Mucosa of descending colon (tissue), 3 donors: Measurements from ENCODE around the gene ZNF292. TPM values are rescaled to one million over a fixed set of nuclear protein-coding genes. Genes with fewer than 3 reads are reported as not detected.
"Not testable (repeated sequence)": the region's sequence is repeated elsewhere in the genome, so short reads cannot be mapped to it uniquely, and the experiment has no call there.

Source experiments
- ATAC-seq: fragments of 200-7000 bp; cut with Tn5 transposase; one replicate; pipeline ENCODE4 v1.9.1; 2020; ENCODE audit warnings: mild to moderate bottlenecking, moderate library complexity
- DNase-seq, 3 donors: peaks; one replicate each; pipeline ENCODE4 v3.0.0-alpha.2; 2020
- H3K36me3 ChIP-seq: fragments of 200-600 bp; one replicate; pipeline ENCODE4 v1.8.0; 2021; ENCODE audit warnings: low read depth, mild to moderate bottlenecking
- H3K4me1 ChIP-seq: fragments of 200-600 bp; one replicate; pipeline ENCODE4 v1.8.0; 2021; ENCODE audit warnings: low read depth, mild to moderate bottlenecking
- H3K4me3 ChIP-seq: fragments of 200-600 bp; one replicate; pipeline ENCODE4 v1.8.0; 2021; ENCODE audit warnings: mild to moderate bottlenecking
- H3K9me3 ChIP-seq: fragments of 200-600 bp; one replicate; pipeline ENCODE4 v1.8.0; 2021; ENCODE audit warnings: mild to moderate bottlenecking
- intact Hi-C, 2 donors: fragments of 100-400 bp; cut with DNase I in 1 of 2; cut with micrococcal nuclease in 1 of 2; formaldehyde crosslinking; loops; one replicate each; pipeline versions ENCODE4 v1.11.0 to v1.11.1; 2022; cut with DNase I, micrococcal nuclease
- total RNA-seq, 3 donors: library from RNA; stranded (reverse); fragmentation: NEBNext Ultra II Directional in 2 of 3; extraction: Animal tissue kit (Norgen Biotek cat#: 25700) in 2 of 3; gene quantifications; one replicate each; pipeline versions ENCODE4 v1.2.1 to v1.2.4, GENCODE V29; 2021 to 2023
- TF ChIP-seq, protein P1 (sequence below): fragments of 200-600 bp; IDR thresholded peaks from one replicate; pipeline ENCODE4 v1.8.0; 2022; ENCODE audit warnings: antibody characterized with exemption, mild to moderate bottlenecking
- donor health status: DM: no; HTN: no; CAD: no; lungs with moderate emphysema.
- donor health status: DM: no; HTN: no; CAD: no.
- donor health status: DM: no; HTN: yes; CAD: no.

Gene ZNF292
- total RNA-seq, 3 donors from 2014 or later: 40.9 to 83.2 (median 44.4) TPM

DNA sequence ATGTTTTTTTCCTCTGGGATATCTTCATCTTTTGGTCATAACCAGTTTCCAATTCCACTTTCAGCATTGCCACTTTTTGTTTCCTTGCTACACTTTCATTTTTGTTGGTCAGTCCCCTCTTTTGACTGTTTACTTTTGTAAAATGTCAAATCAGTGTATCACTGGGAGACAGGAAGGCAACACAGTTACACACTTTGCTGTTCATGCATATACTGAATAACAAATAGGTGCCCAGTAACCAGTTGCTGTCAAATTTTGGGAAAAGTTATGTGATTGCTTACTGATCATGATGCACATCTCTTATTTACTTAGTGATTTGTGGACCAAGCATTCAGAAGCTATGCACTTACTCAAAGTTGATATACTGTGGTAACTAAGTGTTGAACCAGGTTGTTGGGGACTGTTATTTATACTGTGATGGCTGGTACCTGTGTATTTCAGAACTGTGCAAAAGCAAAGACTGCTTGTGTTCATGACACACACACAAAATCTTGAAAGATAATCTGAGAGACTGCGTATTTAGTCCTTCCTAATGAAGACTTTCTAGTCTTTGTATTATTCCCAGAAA is 41.0 kb downstream of the ZNF292 start:
- ATAC-seq: no peak
- H3K36me3 ChIP-seq: no peaks in the 10 kb centered on the region
- H3K4me1 ChIP-seq: no peaks in the 10 kb centered on the region
- intact Hi-C loops: no loop called here
- DNase-seq: no peak
- no peaks in the 10 kb centered on the region for H3K9me3 ChIP-seq
- H3K4me3 ChIP-seq: no peak overlapping the region
- TF ChIP-seq, protein P1, sequence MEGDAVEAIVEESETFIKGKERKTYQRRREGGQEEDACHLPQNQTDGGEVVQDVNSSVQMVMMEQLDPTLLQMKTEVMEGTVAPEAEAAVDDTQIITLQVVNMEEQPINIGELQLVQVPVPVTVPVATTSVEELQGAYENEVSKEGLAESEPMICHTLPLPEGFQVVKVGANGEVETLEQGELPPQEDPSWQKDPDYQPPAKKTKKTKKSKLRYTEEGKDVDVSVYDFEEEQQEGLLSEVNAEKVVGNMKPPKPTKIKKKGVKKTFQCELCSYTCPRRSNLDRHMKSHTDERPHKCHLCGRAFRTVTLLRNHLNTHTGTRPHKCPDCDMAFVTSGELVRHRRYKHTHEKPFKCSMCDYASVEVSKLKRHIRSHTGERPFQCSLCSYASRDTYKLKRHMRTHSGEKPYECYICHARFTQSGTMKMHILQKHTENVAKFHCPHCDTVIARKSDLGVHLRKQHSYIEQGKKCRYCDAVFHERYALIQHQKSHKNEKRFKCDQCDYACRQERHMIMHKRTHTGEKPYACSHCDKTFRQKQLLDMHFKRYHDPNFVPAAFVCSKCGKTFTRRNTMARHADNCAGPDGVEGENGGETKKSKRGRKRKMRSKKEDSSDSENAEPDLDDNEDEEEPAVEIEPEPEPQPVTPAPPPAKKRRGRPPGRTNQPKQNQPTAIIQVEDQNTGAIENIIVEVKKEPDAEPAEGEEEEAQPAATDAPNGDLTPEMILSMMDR: no peak

DNA sequence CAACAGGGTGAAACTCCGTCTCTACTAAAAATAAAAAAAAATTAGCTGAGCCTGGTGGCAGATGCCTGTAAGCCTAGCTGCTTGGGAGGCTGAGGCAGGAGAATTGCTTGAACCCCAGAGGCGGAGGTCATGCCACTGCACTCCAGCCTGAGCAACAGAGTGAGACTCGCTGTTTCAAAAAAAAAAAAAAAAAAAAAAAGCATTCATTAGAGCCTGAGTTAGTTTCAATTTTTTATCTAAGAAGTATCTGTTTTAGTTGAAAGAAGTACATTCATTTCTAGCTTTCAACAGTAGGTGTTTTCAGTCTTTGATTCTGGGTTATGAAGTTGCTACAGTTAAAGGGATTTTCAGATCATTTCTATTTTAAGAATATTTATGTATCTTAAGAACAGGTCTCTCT is 42.2 kb downstream of the ZNF292 start:
- Histone ChIP-seq H3K4me3 (no peak overlapping the region), H3K9me3 (no peaks in the 10 kb centered on the region), H3K36me3 (no peaks in the 10 kb centered on the region), H3K4me1 (no peaks in the 10 kb centered on the region)
- TF ChIP-seq, protein P1: no peak
- ATAC-seq (no peak), DNase-seq (no peak)
- intact Hi-C loops: no loop called here

DNA sequence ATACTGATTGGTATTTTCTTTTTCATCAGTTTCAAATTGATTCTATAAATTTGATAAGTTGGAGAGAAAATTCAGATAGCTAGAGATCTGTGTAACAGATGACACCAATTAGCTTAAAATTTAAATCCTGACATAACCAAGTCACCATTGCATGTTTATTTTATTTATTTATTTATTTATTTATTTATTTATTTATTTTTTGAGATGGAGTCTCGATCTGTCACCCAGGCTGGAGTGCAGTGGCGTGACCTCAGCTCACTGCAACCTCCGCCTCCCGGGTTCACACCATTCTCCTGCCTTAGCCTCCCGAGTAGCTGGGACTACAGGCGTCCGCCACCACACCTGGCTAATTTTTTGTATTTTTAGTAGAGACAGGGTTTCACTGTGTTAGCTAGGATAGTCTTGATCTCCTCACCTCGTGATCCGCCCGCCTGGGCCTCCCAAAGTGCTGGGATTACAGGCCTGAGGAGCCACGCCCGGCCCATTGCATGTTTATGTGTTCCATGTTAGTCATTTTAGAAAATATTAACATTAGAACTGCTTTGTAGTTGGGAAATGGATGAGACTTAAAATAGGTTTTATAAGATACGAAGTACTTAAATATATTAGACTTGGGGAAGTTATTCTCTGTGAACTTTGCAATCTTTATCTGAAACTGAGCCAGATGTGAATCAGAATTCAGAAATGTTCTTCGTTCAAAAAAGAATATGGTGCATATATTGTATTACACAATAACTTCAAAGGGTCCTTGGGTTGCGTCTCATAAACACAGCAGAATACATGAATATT is 42.9 kb downstream of the ZNF292 start:
- ATAC-seq, H3K36me3 ChIP-seq, DNase-seq, H3K4me1 ChIP-seq, H3K4me3 ChIP-seq, intact Hi-C loops, H3K9me3 ChIP-seq: not testable (repeated sequence)

DNA sequence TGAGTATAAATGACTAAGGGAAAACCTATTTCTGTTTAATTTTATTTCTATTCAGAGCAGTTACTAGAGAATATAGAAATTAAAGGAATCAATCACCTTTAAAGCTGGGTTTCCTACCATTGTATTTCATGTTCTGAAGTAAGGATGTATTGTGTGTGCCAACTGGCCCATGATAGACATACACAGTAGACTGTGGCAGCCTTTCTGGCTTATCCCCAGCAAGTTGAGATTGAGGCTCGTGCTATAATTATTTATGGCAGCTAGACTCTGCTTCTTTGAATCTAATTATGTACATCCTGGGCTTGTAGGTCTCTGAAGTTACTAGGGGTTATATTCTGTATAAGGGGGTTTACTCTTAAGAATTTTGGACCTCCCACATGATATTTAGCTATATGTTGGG is 44.4 kb downstream of the ZNF292 start:
- Histone ChIP-seq H3K9me3 (no peaks in the 10 kb centered on the region), H3K4me3 (no peak overlapping the region), H3K4me1 (no peaks in the 10 kb centered on the region), H3K36me3 (no peaks in the 10 kb centered on the region)
- DNase-seq (no peak), ATAC-seq (no peak)
- TF ChIP-seq, protein P1: no peak
- intact Hi-C loops: no loop called here

DNA sequence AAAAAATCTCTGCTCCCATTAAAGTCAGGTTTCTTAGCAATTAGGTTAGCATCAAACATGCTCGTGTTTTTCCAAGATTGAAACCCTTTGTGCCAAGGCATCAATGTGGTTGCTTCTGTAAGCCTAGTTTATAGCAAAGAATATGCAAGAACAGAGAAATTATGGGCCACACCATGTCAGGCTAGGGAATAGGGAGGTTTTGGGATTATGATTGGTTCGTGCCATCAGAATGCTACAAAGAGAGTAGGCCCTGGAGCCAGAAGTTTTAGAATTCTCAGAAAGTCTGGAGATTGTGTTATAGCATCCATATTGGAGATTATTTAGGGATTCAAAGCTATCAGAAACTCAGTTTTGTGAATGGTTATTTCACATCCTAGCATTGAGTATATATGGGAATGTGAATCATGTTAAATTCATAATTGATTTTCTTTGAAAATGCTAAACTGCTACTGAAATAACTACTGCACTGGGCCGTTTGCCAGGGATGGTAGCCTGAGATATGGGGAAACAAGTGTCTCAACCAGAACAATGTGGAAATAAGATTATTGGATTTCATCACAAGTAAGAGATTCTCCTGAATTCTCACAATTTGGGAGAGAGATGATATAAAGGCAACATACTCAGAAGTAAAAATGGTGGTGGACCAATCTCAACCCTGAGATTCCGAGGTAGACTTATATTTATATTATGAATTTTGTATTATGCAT is 45.3 kb downstream of the ZNF292 start:
- intact Hi-C loops: no loop called here
- H3K36me3 ChIP-seq: no peaks in the 10 kb centered on the region
- no peak for ATAC-seq
- H3K4me3 ChIP-seq: no peak overlapping the region
- no peaks in the 10 kb centered on the region for H3K9me3 ChIP-seq
- TF ChIP-seq, protein P1: no peak
- no peaks in the 10 kb centered on the region for H3K4me1 ChIP-seq
- DNase-seq: no peak

DNA sequence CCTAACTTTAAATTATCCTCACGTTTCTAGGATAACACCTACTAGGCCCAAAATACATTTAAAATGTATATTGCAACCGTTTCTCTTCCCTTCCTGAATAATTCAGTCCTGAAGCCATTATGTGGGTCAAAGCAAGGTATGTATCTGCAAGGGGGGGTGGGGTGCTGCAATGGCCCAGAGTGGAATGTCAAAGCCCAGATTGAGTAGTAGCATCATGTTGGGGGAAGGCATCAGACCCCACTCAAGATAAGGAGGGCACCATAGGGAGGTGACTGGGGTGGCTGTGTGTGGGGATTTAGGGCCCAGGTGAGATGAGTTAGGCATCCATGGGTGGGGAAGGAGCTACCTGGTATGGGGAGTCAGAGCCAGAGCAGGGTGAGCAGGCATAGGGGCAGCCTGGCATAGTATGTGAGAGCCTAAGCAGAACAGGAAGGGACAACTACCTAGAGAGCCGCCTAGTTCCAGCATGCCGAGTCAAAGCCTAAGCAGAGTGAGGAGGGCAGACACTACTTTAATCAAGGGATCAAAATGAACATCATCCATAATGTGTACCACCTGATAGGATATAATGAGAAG is 48.2 kb downstream of the ZNF292 start:
- intact Hi-C loops: no loop called here
- Histone ChIP-seq H3K36me3 (no peaks in the 10 kb centered on the region), H3K4me3 (no peak overlapping the region), H3K4me1 (no peaks in the 10 kb centered on the region), H3K9me3 (no peaks in the 10 kb centered on the region)
- ATAC-seq (peak; percentile 13), DNase-seq (no peak)
- TF ChIP-seq, protein P1: no peak
